Glutamatergic neuron (in vitro differentiated cells): Measurements from ENCODE around the gene STIMATE. TPM values are rescaled to one million over a fixed set of nuclear protein-coding genes. Genes with fewer than 3 reads are reported as not detected.

Experiments used
- DNase-seq: peaks from one replicate; pipeline ENCODE4 v3.0.0; 2022
- H3K27ac Mint-ChIP-seq: one replicate; pipeline ENCODE4 v1.8.0; 2020; ENCODE audit warnings: mild to moderate bottlenecking, mixed read lengths, inconsistent platforms; ENCODE audit not compliant: unreplicated experiment
- H3K27me3 Mint-ChIP-seq: one replicate; pipeline ENCODE4 v1.8.0; 2020; ENCODE audit warnings: mild to moderate bottlenecking, moderate library complexity, mixed read lengths, inconsistent platforms; ENCODE audit not compliant: unreplicated experiment
- H3K36me3 Mint-ChIP-seq: one replicate; pipeline ENCODE4 v1.8.0; 2020; ENCODE audit warnings: mild to moderate bottlenecking, mixed read lengths, inconsistent platforms; ENCODE audit not compliant: unreplicated experiment
- H3K4me1 Mint-ChIP-seq: one replicate; pipeline ENCODE4 v1.8.0; 2020; ENCODE audit warnings: mild to moderate bottlenecking, low read depth, mixed read lengths, inconsistent platforms; ENCODE audit not compliant: unreplicated experiment
- H3K4me3 Mint-ChIP-seq: one replicate; pipeline ENCODE4 v1.8.0; 2020; ENCODE audit warnings: mild to moderate bottlenecking, mixed read lengths, inconsistent platforms; ENCODE audit not compliant: unreplicated experiment
- H3K9me3 Mint-ChIP-seq: one replicate; pipeline ENCODE4 v1.8.0; 2020; ENCODE audit warnings: mild to moderate bottlenecking, moderate library complexity, mixed read lengths, inconsistent platforms; ENCODE audit not compliant: unreplicated experiment
- CTCF ChIP-seq: fragments of 200-600 bp; sonication (generic); IDR thresholded peaks from one replicate; pipeline ENCODE4 v1.5.0; 2021; ENCODE audit not compliant: partially characterized antibody, unreplicated experiment
- long read RNA-seq: library from polyadenylated mRNA; unstranded; transcript quantifications from one replicate; pipeline ENCODE4 v2.0.0, GENCODE V29; 2020; ENCODE audit not compliant: unreplicated experiment
- total RNA-seq: library from RNA; stranded (reverse); fragmentation: NEBNext Ultra II Directional; extraction: Animal tissue kit (Norgen Biotek cat#: 25700); gene quantifications from one replicate; pipeline ENCODE4 v1.2.1, GENCODE V29; 2021; ENCODE audit not compliant: unreplicated experiment

Gene STIMATE
- total RNA-seq, result 23.0 TPM
- long read RNA-seq, full-length matches to known transcripts, result 4 of 5 reads
- long read RNA-seq, partial matches to known transcripts, result 0 of 5 reads
- long read RNA-seq, other reads (novel, unspliced or antisense), result 1 of 5 reads

GRCh38 chr3:52897130-52898122 is at the start of gene STIMATE:
STIMATE (minus strand) TSS chr3:52897548; CDS start chr3:52897450, 98 bp downstream.
- no peak for TF ChIP-seq CTCF
- Mint-ChIP-seq H3K4me1 (peaks cover 16% of the 10 kb centered on the region), H3K27ac (peak within 1 kb of the TSS; percentile 70), H3K36me3 (no peaks in the 10 kb centered on the region), H3K27me3 (peaks cover 7% of the 10 kb centered on the region), H3K4me3 (peak within 1 kb of the TSS; percentile 99), H3K9me3 (no peaks in the 10 kb centered on the region)
- DNase-seq, result peak; percentile 89

DNA sequence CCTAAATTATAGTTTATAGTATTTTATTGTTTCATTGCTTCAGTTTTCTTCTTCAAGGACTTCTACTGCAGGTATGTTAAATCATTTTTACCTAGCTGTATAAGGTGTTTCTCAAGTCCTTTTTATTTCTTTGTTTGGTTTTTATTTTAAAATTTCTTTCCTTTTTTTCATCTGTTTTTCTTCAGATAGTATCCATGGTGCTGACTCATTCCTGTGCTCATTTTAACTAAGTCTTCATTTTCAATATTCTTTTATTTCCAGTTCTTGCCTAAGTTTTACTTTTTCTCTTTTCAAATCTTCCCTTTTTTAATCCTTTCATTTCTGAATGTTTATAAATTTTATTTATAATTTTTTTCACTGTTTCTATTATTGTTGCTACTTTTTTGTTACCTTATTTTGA is 42.3 kb upstream of the STIMATE start:
- Mint-ChIP-seq H3K27me3 (no peaks in the 10 kb centered on the region), H3K27ac (peak overlapping the region; percentile 72), H3K4me3 (no peak overlapping the region)

DNA sequence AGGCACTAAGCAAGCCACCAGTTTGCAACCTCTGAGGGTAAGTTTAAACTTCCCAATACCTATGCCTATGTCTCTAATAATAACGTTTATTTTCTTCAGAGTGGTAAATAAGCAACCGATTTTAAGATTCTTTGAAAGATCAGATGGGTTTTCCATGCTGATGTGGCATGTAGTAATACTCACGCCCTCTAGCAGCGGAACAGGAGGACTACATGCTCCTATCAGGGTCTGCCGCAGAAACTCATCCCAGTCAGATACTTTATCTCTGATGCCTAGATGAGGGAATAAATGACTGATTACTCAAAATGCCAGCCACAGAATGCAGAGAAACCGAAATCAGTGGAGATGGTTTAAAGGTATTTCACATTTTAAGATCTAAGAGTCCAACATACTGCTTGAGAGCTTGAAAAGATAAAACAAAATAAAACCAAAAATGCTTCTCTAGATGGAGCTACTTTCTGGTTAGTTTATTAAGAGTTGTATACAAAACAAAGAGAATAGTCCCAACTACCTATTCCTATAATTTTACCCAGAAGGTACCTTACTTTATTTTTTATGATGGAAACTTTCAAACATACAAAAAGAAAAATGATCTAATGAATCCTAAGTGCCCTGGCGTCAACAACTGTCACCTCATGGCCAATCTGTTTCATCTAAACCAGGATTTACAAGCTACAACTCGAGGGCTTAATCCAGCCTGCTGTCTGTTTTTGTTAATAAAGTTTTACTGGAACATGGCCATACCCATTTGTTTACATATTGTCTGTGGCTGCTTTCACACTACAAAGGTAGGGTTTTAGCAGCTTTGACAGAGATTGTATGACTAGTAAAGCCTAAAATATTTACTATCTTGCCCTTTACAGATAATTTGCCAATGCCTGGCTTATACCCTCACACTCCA is 37.5 kb upstream of the STIMATE start:
- no peak overlapping the region for H3K4me3 Mint-ChIP-seq
- H3K4me1 Mint-ChIP-seq, result peaks cover 18% of the 10 kb centered on the region
- H3K27me3 Mint-ChIP-seq, result no peaks in the 10 kb centered on the region
- peak; percentile 73 for TF ChIP-seq CTCF
- H3K27ac Mint-ChIP-seq, result no peak overlapping the region
- H3K36me3 Mint-ChIP-seq, result no peaks in the 10 kb centered on the region
- DNase-seq, result peak; percentile 45
- peaks cover 3% of the 10 kb centered on the region for H3K9me3 Mint-ChIP-seq

More for the DNA sequence above, 42.3 kb upstream of the STIMATE start:
- Mint-ChIP-seq H3K36me3 (no peaks in the 10 kb centered on the region), H3K4me1 (peaks cover 22% of the 10 kb centered on the region), H3K9me3 (peaks cover 3% of the 10 kb centered on the region)
- no peak for TF ChIP-seq CTCF
- no peak for DNase-seq

- Mint-ChIP-seq H3K9me3 (no peaks in the 10 kb centered on the region), H3K4me3 (no peak overlapping the region), H3K27ac (no peak overlapping the region), H3K36me3 (no peaks in the 10 kb centered on the region), H3K4me1 (peaks cover 7% of the 10 kb centered on the region), H3K27me3 (no peaks in the 10 kb centered on the region)
- no peak for DNase-seq
- TF ChIP-seq CTCF, result peak; percentile 29
Measured at GRCh38 chr3:52931889-52932288, 34.5 kb upstream of the STIMATE start.
